ENCODE results near the gene ZNF569. TPM values are rescaled to one million over a fixed set of nuclear protein-coding genes. Genes with fewer than 3 reads are reported as not detected.

The ZNF569 gene
- 11.1 and 13.9 TPM in 2 replicates for total RNA-seq
- 10.4 TPM for total RNA-seq (2013)
- polyA plus RNA-seq: 3.4 and 3.5 TPM in 2 replicates
- polyA minus RNA-seq: 7.5 and 8.3 TPM in 2 replicates

- peak within 1 kb of the TSS; percentile 80 for H3K4me2 ChIP-seq (replicated peaks; ENCODE audit: low read depth, low read length, poor library complexity, severe bottlenecking)
- Mint-ChIP-seq H3K4me1 (peaks cover 32% of the 10 kb centered on the region), H3K4me3 (peak within 1 kb of the TSS; percentile 99)
Observed at GRCh38 chr19:37466798-37467607, at the start of gene ZNF569. Gene ZNF569, minus strand, starts transcription at chr19:37467444. Its CDS starts 22,523 bp downstream, at chr19:37444921.

More at GRCh38 chr19:37466798-37467607, at the start of gene ZNF569:
- Mint-ChIP-seq H3K27me3 (no peaks in the 10 kb centered on the region), H3K9me3 (ENCODE audit: insufficient read depth) (peaks cover 2% of the 10 kb centered on the region), H3K27ac (peak within 1 kb of the TSS; percentile 98)
- H3K27ac ChIP-seq (ENCODE audit: low read length in 2 of 2): peak within 1 kb of the TSS; percentile 77
- peak within 1 kb of the TSS; percentile 80 to 98 (median 86) for H3K4me3 ChIP-seq (ENCODE audit: control extremely low read depth in 1 of 5, extremely low read depth in 1 of 5, insufficient read depth in 1 of 5, low read depth in 2 of 5, low read length in 4 of 5)
- H3K36me3 ChIP-seq (replicated peaks in 1 of 2; ENCODE audit: control extremely low read depth in 1 of 2, control insufficient read depth in 1 of 2, extremely low read depth in 1 of 2, insufficient read depth in 2 of 2, low read length in 1 of 2): peaks cover 0 to 21% of the 10 kb centered on the region in 2 experiments
- H3K79me2 ChIP-seq (ENCODE audit: control insufficient read depth, insufficient read depth, low read length): peaks cover 47% of the 10 kb centered on the region
- TF ChIP-seq CTCF (IDR thresholded peaks at IDR 0.05) (no peak), EZH2 (IDR thresholded peaks at IDR 0.05; ENCODE audit: borderline replicate concordance, insufficient read depth, low read depth, low read length, poor library complexity, severe bottlenecking) (no peak)
- H3K4me1 ChIP-seq (ENCODE audit: control insufficient read depth in 2 of 2, insufficient read depth in 2 of 2, low read length in 2 of 2): peaks cover 14 to 32% of the 10 kb centered on the region in 2 donors
- ChIA-PET CTCF (interaction anchor here (0.7 to 1.5 kb wide), 4 partner anchors 39 to 494 kb away, joined by 3 to 5 read pairs (median 4); partner anchors contain the start of genes ZNF527 and ZNF793), POLR2A (interaction anchor here (0.6 to 3.0 kb wide), 6 partner anchors 39 to 1352 kb away, joined by 3 to 23 read pairs (median 5); partner anchors contain the start of genes POLR2I, TBCB, ZNF527 and ZNF540)
- no peaks in the 10 kb centered on the region for H4K20me1 ChIP-seq (ENCODE audit: control insufficient read depth, insufficient read depth, low read length, poor library complexity, severe bottlenecking)
- peaks cover 3 to 18% (median 7%) of the 10 kb centered on the region in 3 donors for H3K9me3 ChIP-seq (ENCODE audit: control extremely low read depth in 1 of 3, control insufficient read depth in 2 of 3, insufficient read depth in 1 of 3, low read length in 2 of 3)
- H3K9ac ChIP-seq (ENCODE audit: low read length): peak within 1 kb of the TSS; percentile 72
- under 1% methylated on average over 60 of the region's 62 CpGs for WGBS (ENCODE audit: insufficient coverage)
- H3K27me3 ChIP-seq (replicated peaks in 1 of 4; ENCODE audit: control extremely low read depth in 1 of 4, control insufficient read depth in 3 of 4, insufficient read depth in 4 of 4, low read length in 3 of 4): no peaks in the 10 kb centered on the region
- ATAC-seq (ENCODE audit: low read depth) (peak; percentile 69), DNase-seq (peak; percentile 95)
- intact Hi-C loops (cut with micrococcal nuclease): loop anchor here (1.0 to 5.0 kb wide), 13 partner anchors 96 to 1252 kb away; partner anchors contain the start of genes ZFP14, ZNF146, ZNF345 and ZNF420
- H2AFZ ChIP-seq (ENCODE audit: insufficient read depth, low read depth, low read length, poor library complexity, severe bottlenecking): peak within 1 kb of the TSS; percentile 89

Measured in B cell (primary cell).